Neural progenitor cell (in vitro differentiated cells): ENCODE results near the gene CD58. TPM values are rescaled to one million over a fixed set of nuclear protein-coding genes. Genes with fewer than 3 reads are reported as not detected.
A peak's percentile ranks its signal among the peaks of the same experiment; 100 is the strongest.
"Not testable (repeated sequence)": the region's sequence is repeated elsewhere in the genome, so short reads cannot be mapped to it uniquely, and the experiment has no call there.

Experiments
- DNase-seq: peaks from one replicate; pipeline ENCODE4 v3.0.0-alpha.2; 2016; ENCODE audit warnings: low spot score
- H2AFZ ChIP-seq: fragments of 200-600 bp; sonication (generic); replicated peaks from 2 replicates; pipeline ENCODE4 v1.6.1; 2016; ENCODE audit warnings: antibody characterized with exemption
- H3F3A ChIP-seq: fragments of 200-600 bp; sonication (generic); 2 replicates; pipeline ENCODE4 v1.6.1; 2016; ENCODE audit warnings: antibody characterized with exemption, low read depth
- H3K27ac ChIP-seq: fragments of 200-600 bp; sonication (generic); 2 replicates; pipeline ENCODE4 v1.5.1; 2016; ENCODE audit warnings: mild to moderate bottlenecking
- H3K27me3 ChIP-seq: fragments of 200-600 bp; sonication (generic); 2 replicates; pipeline ENCODE4 v1.6.1; 2016; ENCODE audit warnings: mild to moderate bottlenecking, moderate library complexity
- H3K36me3 ChIP-seq: fragments of 200-600 bp; sonication (generic); 2 replicates; pipeline ENCODE4 v1.5.1; 2016
- H3K4me1 ChIP-seq: fragments of 200-600 bp; sonication (generic); 2 replicates; pipeline ENCODE4 v1.6.1; 2016; ENCODE audit warnings: mixed run types
- H3K4me2 ChIP-seq: fragments of 200-600 bp; sonication (generic); 2 replicates; pipeline ENCODE4 v1.6.1; 2016
- H3K4me3 ChIP-seq: fragments of 200-600 bp; sonication (generic); 2 replicates; pipeline ENCODE4 v1.5.1; 2016
- H3K79me2 ChIP-seq: fragments of 200-600 bp; sonication (generic); 2 replicates; pipeline ENCODE4 v1.6.1; 2016; ENCODE audit warnings: low read depth
- H3K9ac ChIP-seq: fragments of 200-600 bp; sonication (generic); 2 replicates; pipeline ENCODE4 v1.6.1; 2016
- H3K9me3 ChIP-seq: fragments of 200-600 bp; sonication (generic); 2 replicates; pipeline ENCODE4 v1.5.1; 2016; ENCODE audit warnings: low read depth
- H4K20me1 ChIP-seq: fragments of 200-600 bp; sonication (generic); 2 replicates; pipeline ENCODE4 v1.6.1; 2016; ENCODE audit warnings: low read depth
- H3K27ac Mint-ChIP-seq: 3 replicates; pipeline ENCODE4 v1.8.0; 2021; ENCODE audit warnings: mixed read lengths
- H3K27me3 Mint-ChIP-seq: 2 replicates; pipeline ENCODE4 v1.8.0; 2022; ENCODE audit warnings: low read depth, mild to moderate bottlenecking, inconsistent platforms, moderate library complexity, mixed read lengths; ENCODE audit not compliant: insufficient read depth
- H3K36me3 Mint-ChIP-seq: 3 replicates; pipeline ENCODE4 v1.8.0; 2021; ENCODE audit warnings: mixed read lengths
- H3K4me1 Mint-ChIP-seq: 3 replicates; pipeline ENCODE4 v1.8.0; 2021; ENCODE audit warnings: mixed read lengths
- H3K4me3 Mint-ChIP-seq: 3 replicates; pipeline ENCODE4 v1.8.0; 2021; ENCODE audit warnings: mild to moderate bottlenecking, moderate library complexity, mixed read lengths
- H3K9me3 Mint-ChIP-seq: 3 replicates; pipeline ENCODE4 v1.8.0; 2020; ENCODE audit warnings: mixed read lengths
- CTCF ChIP-seq: fragments of 200-600 bp; sonication (generic); IDR thresholded peaks from 2 replicates; pipeline ENCODE4 v1.5.1; 2017; ENCODE audit warnings: antibody characterized with exemption, mild to moderate bottlenecking
- EZH2 ChIP-seq: fragments of 200-600 bp; sonication (generic); IDR thresholded peaks from 2 replicates; pipeline ENCODE4 v1.6.1; 2017; ENCODE audit warnings: antibody characterized with exemption, mild to moderate bottlenecking, moderate library complexity
- EZH2phosphoT487 ChIP-seq: fragments of 200-600 bp; sonication (generic); IDR thresholded peaks from 2 replicates; pipeline ENCODE4 v1.6.1; 2017; ENCODE audit warnings: antibody characterized with exemption
- total RNA-seq: library from RNA; depleted of rRNA; stranded (reverse); fragments of >200 nt; gene quantifications from 2 replicates; pipeline ENCODE4 v1.2.3, GENCODE V29; 2015; ENCODE audit warnings: low replicate concordance

The CD58 gene
- 4.2 and 14.6 TPM in 2 replicates for total RNA-seq

- Histone ChIP-seq H3K9ac (no peak within 1 kb of the TSS), H3K9me3 (no peaks in the 10 kb centered on the region), H4K20me1 (no peaks in the 10 kb centered on the region), H3F3A (peaks cover 4% of the 10 kb centered on the region), H3K79me2 (no peaks in the 10 kb centered on the region), H2AFZ (peak within 1 kb of the TSS; percentile 92), H3K4me2 (peak within 1 kb of the TSS; percentile 79), H3K36me3 (no peaks in the 10 kb centered on the region), H3K27me3 (peaks cover 12% of the 10 kb centered on the region), H3K27ac (no peak within 1 kb of the TSS), H3K4me1 (peaks cover 3% of the 10 kb centered on the region), H3K4me3 (peak within 1 kb of the TSS; percentile 67)
- DNase-seq, result peak; percentile 91
- TF ChIP-seq EZH2 (no peak), CTCF (peak; percentile 71), EZH2phosphoT487 (no peak)
- H3K4me1 Mint-ChIP-seq, result peaks cover 30% of the 10 kb centered on the region
- H3K27me3 Mint-ChIP-seq, result peaks cover 2% of the 10 kb centered on the region
- no peaks in the 10 kb centered on the region for H3K9me3 Mint-ChIP-seq
- H3K36me3 Mint-ChIP-seq, result no peaks in the 10 kb centered on the region
- peak within 1 kb of the TSS; percentile 84 for H3K27ac Mint-ChIP-seq
- H3K4me3 Mint-ChIP-seq, result peak within 1 kb of the TSS; percentile 87
These were observed at the start of gene CD58 for GRCh38 chr1:116570358-116571214. CD58 (minus strand) TSS chr1:116571026; CDS start chr1:116570972, 54 bp downstream.

GRCh38 chr1:116620392-116620791, 49.6 kb upstream of the CD58 start:
- H3K4me1 Mint-ChIP-seq, result peaks cover 11% of the 10 kb centered on the region
- H3K9ac ChIP-seq, H3F3A ChIP-seq, H3K27ac Mint-ChIP-seq, DNase-seq, H3K27ac ChIP-seq, H2AFZ ChIP-seq, H3K9me3 Mint-ChIP-seq, H3K79me2 ChIP-seq, H3K4me3 ChIP-seq, H3K9me3 ChIP-seq, H3K27me3 Mint-ChIP-seq, H3K27me3 ChIP-seq, H3K36me3 Mint-ChIP-seq, H3K4me3 Mint-ChIP-seq, H3K36me3 ChIP-seq, H3K4me2 ChIP-seq: not testable (repeated sequence)
- Histone ChIP-seq H3K4me1 (peaks cover 12% of the 10 kb centered on the region), H4K20me1 (peaks cover 13% of the 10 kb centered on the region)

GRCh38 chr1:116619106-116619505, 48.3 kb upstream of the CD58 start:
- not testable (repeated sequence) for H3K4me3 ChIP-seq, DNase-seq, H2AFZ ChIP-seq, H3K9me3 ChIP-seq, H3K79me2 ChIP-seq, H3K27ac Mint-ChIP-seq, H3K4me3 Mint-ChIP-seq, H3K9ac ChIP-seq, H3K9me3 Mint-ChIP-seq, H3K27me3 Mint-ChIP-seq, H3K4me1 Mint-ChIP-seq, H3K27ac ChIP-seq, H3K27me3 ChIP-seq, H3F3A ChIP-seq, H3K36me3 Mint-ChIP-seq, H3K36me3 ChIP-seq
- Histone ChIP-seq H3K4me2 (peak overlapping the region; percentile 42), H4K20me1 (peaks cover 13% of the 10 kb centered on the region), H3K4me1 (peaks cover 12% of the 10 kb centered on the region)

GRCh38 chr1:116617808-116618207, 47.0 kb upstream of the CD58 start:
- H3K27me3 Mint-ChIP-seq, H3K27ac ChIP-seq, H3K27me3 ChIP-seq, H3K27ac Mint-ChIP-seq, H3K36me3 Mint-ChIP-seq, H2AFZ ChIP-seq, H3K4me2 ChIP-seq, H3K79me2 ChIP-seq, H3K9me3 ChIP-seq, H3K36me3 ChIP-seq, H3K9me3 Mint-ChIP-seq, H3K4me1 Mint-ChIP-seq, H3K4me3 ChIP-seq, DNase-seq, H3K4me3 Mint-ChIP-seq, H3F3A ChIP-seq, H3K9ac ChIP-seq: not testable (repeated sequence)
- Histone ChIP-seq H4K20me1 (peaks cover 13% of the 10 kb centered on the region), H3K4me1 (peaks cover 12% of the 10 kb centered on the region)

GRCh38 chr1:116613825-116614224, 43.0 kb upstream of the CD58 start:
- DNase-seq, H3K9me3 ChIP-seq, H3K79me2 ChIP-seq, H3K36me3 Mint-ChIP-seq, H3K36me3 ChIP-seq, H3K4me2 ChIP-seq, H3K27ac Mint-ChIP-seq, H3K27me3 Mint-ChIP-seq, H4K20me1 ChIP-seq, H3K9me3 Mint-ChIP-seq, H3K4me3 ChIP-seq, H3K4me3 Mint-ChIP-seq, H3K4me1 ChIP-seq, H2AFZ ChIP-seq, H3K27me3 ChIP-seq, H3K9ac ChIP-seq, H3F3A ChIP-seq, H3K4me1 Mint-ChIP-seq, H3K27ac ChIP-seq: not testable (repeated sequence)

GRCh38 chr1:116609801-116610371, 39.1 kb upstream of the CD58 start:
- not testable (repeated sequence) for H3K36me3 Mint-ChIP-seq, H3K4me3 ChIP-seq, H3K9ac ChIP-seq, H3K27me3 ChIP-seq, H3K36me3 ChIP-seq, H3K27me3 Mint-ChIP-seq, H3K27ac ChIP-seq, DNase-seq, H3F3A ChIP-seq, H3K9me3 ChIP-seq, H2AFZ ChIP-seq, H3K27ac Mint-ChIP-seq, H3K79me2 ChIP-seq, H3K4me3 Mint-ChIP-seq, H3K9me3 Mint-ChIP-seq, H3K4me1 Mint-ChIP-seq, H4K20me1 ChIP-seq, H3K4me2 ChIP-seq
- H3K4me1 ChIP-seq, result peaks cover 10% of the 10 kb centered on the region

- not testable (repeated sequence) for H3K4me1 Mint-ChIP-seq, H3K9ac ChIP-seq, H3K27me3 Mint-ChIP-seq, H3K4me2 ChIP-seq, DNase-seq, H4K20me1 ChIP-seq, H3K36me3 Mint-ChIP-seq, H3K27ac Mint-ChIP-seq, H3K9me3 ChIP-seq, H3K4me3 Mint-ChIP-seq, H3F3A ChIP-seq, H3K27me3 ChIP-seq, H3K36me3 ChIP-seq, H3K79me2 ChIP-seq, H2AFZ ChIP-seq, H3K27ac ChIP-seq, H3K4me3 ChIP-seq, H3K9me3 Mint-ChIP-seq
- peaks cover 18% of the 10 kb centered on the region for H3K4me1 ChIP-seq
These were observed 38.0 kb upstream of the CD58 start for GRCh38 chr1:116608841-116609240.
